ENCODE measurements around the gene HRK. TPM values are rescaled to one million over a fixed set of nuclear protein-coding genes. Genes with fewer than 3 reads are reported as not detected.

The HRK gene
- total and polyA plus RNA-seq, 2 of the 13 experiments (the other 11 are each of a cell fraction or from before 2014, with no cell fraction given): 0.02 TPM; not detected in 1

DNA sequence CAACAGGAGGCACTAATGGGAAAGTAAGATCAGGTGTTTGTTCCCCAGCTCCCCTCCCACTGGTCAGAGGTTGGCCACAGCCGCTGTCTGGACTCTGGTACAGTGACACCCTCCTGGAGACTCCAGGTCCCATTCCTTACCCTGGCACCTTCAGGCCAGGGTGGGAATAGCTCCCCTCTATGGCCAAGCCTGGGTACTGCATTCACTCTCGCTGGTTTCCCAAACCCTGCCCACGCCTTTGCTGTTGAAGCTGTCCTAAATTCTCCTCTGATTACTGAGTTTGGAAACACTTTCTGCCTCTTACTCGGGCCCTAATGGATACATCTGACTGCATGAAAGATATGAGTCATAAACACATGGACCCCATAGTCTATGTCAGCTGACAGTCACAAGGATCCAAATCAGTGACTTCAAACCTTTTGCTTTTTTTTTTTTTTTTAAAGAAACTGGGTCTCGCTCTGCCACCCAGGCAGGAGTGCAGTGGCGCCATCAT, 17.9 kb downstream of the HRK start:
- WGBS (ENCODE audit: low lambda C conversion rate): 6% methylated on average over 6 of the region's 6 CpGs
- peak; percentile 79 for ATAC-seq
- Histone ChIP-seq H3K4me1 (ENCODE audit: insufficient read depth, low read length) (peaks cover 34% of the 10 kb centered on the region), H2AFZ (ENCODE audit: low read length) (no peak overlapping the region), H3K4me2 (ENCODE audit: low read depth, low read length) (no peak overlapping the region), H3K79me2 (ENCODE audit: insufficient read depth, low read length) (no peaks in the 10 kb centered on the region), H3K4me3 (replicated peaks in 1 of 3; ENCODE audit: insufficient read depth in 1 of 3, low read depth in 2 of 3, low read length in 3 of 3) (no peak overlapping the region), H3K36me3 (replicated peaks in 1 of 2; ENCODE audit: control insufficient read depth in 1 of 2, insufficient read depth in 2 of 2, low read length in 2 of 2) (no peaks in the 10 kb centered on the region), H3K27me3 (ENCODE audit: control insufficient read depth in 1 of 2, insufficient read depth in 2 of 2, low read length in 2 of 2) (peaks cover 0 to 25% of the 10 kb centered on the region in 2 experiments; a peak in 3 of 5 replicates), H3K9me3 (ENCODE audit: low read length) (no peaks in the 10 kb centered on the region), H3K27ac (ENCODE audit: extremely low read length, insufficient read depth, low read length) (no peak overlapping the region), H3K9ac (ENCODE audit: insufficient read depth, low read depth, low read length) (no peak overlapping the region), H4K20me1 (ENCODE audit: insufficient read depth, low read length) (no peaks in the 10 kb centered on the region)
- BruUV-seq (replicated peaks): no TSS peak
- intact Hi-C loops (cut with micrococcal nuclease; ENCODE audit: unreplicated experiment): no loop called here
- TF ChIP-seq RAD21 (CRISPR knock-in tag; IDR thresholded peaks at IDR 0.05) (peak; percentile 45; the same call in 1 of the 2 replicates), STAG1 (CRISPR knock-in tag; IDR thresholded peaks at IDR 0.05) (peak; percentile 43), XRCC5 (optimal IDR thresholded peaks at IDR 0.05; ENCODE audit: low read length) (peak; percentile 55), MAFF (IDR thresholded peaks at IDR 0.05; ENCODE audit: low read depth, low read length) (no peak), CTCF (CRISPR knock-in tag; IDR thresholded peaks at IDR 0.05) (peak; percentile 59), ZFP41 (CRISPR knock-in tag; IDR thresholded peaks at IDR 0.05; ENCODE audit: borderline replicate concordance) (no peak), ZNF607 (CRISPR knock-in tag; IDR thresholded peaks at IDR 0.05; ENCODE audit: borderline replicate concordance) (no peak)
- peak; percentile 40 for FAIRE-seq
- ChIA-PET POLR2A (no interaction called here), CTCF (ENCODE audit: low intra/inter-chr PET ratio, low total read pairs) (no interaction called here)
- in situ Hi-C loops (cut with HindIII; ENCODE audit: extremely low pct_ligation_motif_present, low pct_unique_long_range_greater_than_20kb): no loop called here
- peak; percentile 52 for DNase-seq (ENCODE audit: low spot score)

DNA sequence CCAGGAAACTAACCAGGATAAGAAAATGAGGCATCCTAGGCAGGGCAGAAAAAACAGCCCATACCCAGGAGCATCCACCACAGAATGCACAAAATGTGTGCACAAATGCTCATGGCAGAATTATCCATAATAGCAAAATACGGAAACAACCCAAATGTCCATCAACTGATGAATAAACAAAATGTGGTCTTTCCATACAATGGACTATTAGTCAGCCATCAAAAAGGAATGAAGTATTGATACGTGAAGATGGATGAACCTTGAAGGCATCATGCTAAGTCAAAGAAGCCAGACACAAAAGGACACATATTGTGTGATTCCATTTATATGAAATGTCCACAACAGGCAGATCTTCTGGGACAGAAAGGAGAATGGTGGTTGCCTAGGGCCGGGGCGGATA, 19.1 kb downstream of the HRK start:
- no peaks in the 10 kb centered on the region for H3K79me2 ChIP-seq (ENCODE audit: insufficient read depth, low read length)
- 85% methylated on average over 4 of the region's 4 CpGs for WGBS (ENCODE audit: low lambda C conversion rate)

More for the DNA sequence above, 19.1 kb downstream of the HRK start:
- FAIRE-seq: no peak
- Histone ChIP-seq H2AFZ (ENCODE audit: low read length) (no peak overlapping the region), H3K4me1 (ENCODE audit: insufficient read depth, low read length) (peaks cover 34% of the 10 kb centered on the region), H3K9me3 (ENCODE audit: low read length) (no peaks in the 10 kb centered on the region), H3K4me2 (ENCODE audit: low read depth, low read length) (no peak overlapping the region), H3K27me3 (ENCODE audit: control insufficient read depth in 1 of 2, insufficient read depth in 2 of 2, low read length in 2 of 2) (peaks cover 0 to 27% of the 10 kb centered on the region in 2 experiments; a peak in 3 of 5 replicates), H3K27ac (ENCODE audit: extremely low read length, insufficient read depth, low read length) (no peak overlapping the region), H3K36me3 (replicated peaks in 1 of 2; ENCODE audit: control insufficient read depth in 1 of 2, insufficient read depth in 2 of 2, low read length in 2 of 2) (no peaks in the 10 kb centered on the region), H4K20me1 (ENCODE audit: insufficient read depth, low read length) (no peaks in the 10 kb centered on the region), H3K4me3 (replicated peaks in 1 of 3; ENCODE audit: insufficient read depth in 1 of 3, low read depth in 2 of 3, low read length in 3 of 3) (no peak overlapping the region), H3K9ac (ENCODE audit: insufficient read depth, low read depth, low read length) (no peak overlapping the region)
- ChIA-PET POLR2A (no interaction called here), CTCF (ENCODE audit: low intra/inter-chr PET ratio, low total read pairs) (no interaction called here)
- in situ Hi-C loops (cut with HindIII; ENCODE audit: extremely low pct_ligation_motif_present, low pct_unique_long_range_greater_than_20kb): no loop called here
- no peak for ATAC-seq
- BruUV-seq (replicated peaks): no TSS peak
- TF ChIP-seq NFE2L2 (IDR thresholded peaks at IDR 0.05; ENCODE audit: low read length): no peak
- TF ChIP-seq E2F2 (CRISPR knock-in tag; IDR thresholded peaks at IDR 0.05; ENCODE audit: borderline replicate concordance): no peak
- no peak for TF ChIP-seq PHF5A (CRISPR knock-in tag; IDR thresholded peaks at IDR 0.05; ENCODE audit: low read depth, unreplicated experiment)
- no peak for DNase-seq (ENCODE audit: low spot score)
- intact Hi-C loops (cut with micrococcal nuclease; ENCODE audit: unreplicated experiment): no loop called here
